Thymus (tissue), 11 donors: ENCODE measurements around the gene GLRB. TPM values are rescaled to one million over a fixed set of nuclear protein-coding genes. Genes with fewer than 3 reads are reported as not detected.
"Not testable (repeated sequence)": the region's sequence is repeated elsewhere in the genome, so short reads cannot be mapped to it uniquely, and the experiment has no call there.

Source experiments
- DNase-seq, 9 donors: peaks; one replicate each; pipeline ENCODE4 v3.0.0-alpha.2; 2013; ENCODE audit warnings: low spot score in 9 of 9, low read depth in 6 of 9, missing footprints in 1 of 9
- H3K27ac ChIP-seq, 2 donors: one replicate each; pipeline ENCODE4 v1.5.1; 2013; ENCODE audit warnings: control low read depth in 1 of 2, low read depth in 1 of 2, low read length in 1 of 2, mild to moderate bottlenecking in 1 of 2, moderate library complexity in 1 of 2
- H3K27me3 ChIP-seq, 2 donors: one replicate each; pipeline ENCODE4 v1.5.1; 2013; ENCODE audit warnings: low read length in 1 of 2; ENCODE audit not compliant: control insufficient read depth in 2 of 2, insufficient read depth in 1 of 2
- H3K36me3 ChIP-seq, 2 donors: one replicate each; pipeline ENCODE4 v1.5.1; 2013; ENCODE audit warnings: low read length in 1 of 2, mild to moderate bottlenecking in 1 of 2, moderate library complexity in 1 of 2; ENCODE audit not compliant: control insufficient read depth in 2 of 2, insufficient read depth in 2 of 2
- H3K4me1 ChIP-seq, 2 donors: one replicate each; pipeline ENCODE4 v1.5.1; 2013; ENCODE audit warnings: low read length in 2 of 2; ENCODE audit not compliant: control insufficient read depth in 2 of 2, insufficient read depth in 2 of 2
- H3K4me3 ChIP-seq, 2 donors: one replicate each; pipeline ENCODE4 v1.5.1; 2013; ENCODE audit warnings: low read length in 2 of 2, control low read depth in 1 of 2, mild to moderate bottlenecking in 1 of 2
- H3K9me3 ChIP-seq, 2 donors: one replicate each; pipeline ENCODE4 v1.5.1; 2013; ENCODE audit warnings: low read length in 1 of 2, mild to moderate bottlenecking in 1 of 2; ENCODE audit not compliant: control insufficient read depth in 2 of 2, insufficient read depth in 1 of 2
- WGBS: extraction: QIAGEN DNeasy Blood & Tissue Kit; methylation state at CpG from one replicate; pipeline ENCODE4 v1.1.7; 2013; 5-methylcytosine and 5-hydroxymethylcytosine counted together
- polyA plus RNA-seq: library from polyadenylated mRNA; stranded (reverse); fragments of 200-250 nt; gene quantifications from one replicate; pipeline ENCODE4 v1.2.3, GENCODE V29; 2013
- total RNA-seq: library from RNA; stranded (reverse); fragments of 120-200 nt; gene quantifications from one replicate; pipeline ENCODE4 v1.2.4, GENCODE V29; 2013
- donor health status: healthy.

Gene GLRB
- total and polyA plus RNA-seq, 2 donors: 1.5 to 1.9 TPM

- DNase-seq: no peak
- no peak overlapping the region for H3K4me3 ChIP-seq
- H3K4me1 ChIP-seq: no peaks in the 10 kb centered on the region
- 86% methylated on average over 3 of the region's 3 CpGs for WGBS
- no peaks in the 10 kb centered on the region for H3K27me3 ChIP-seq
- H3K9me3 ChIP-seq: no peaks in the 10 kb centered on the region
- H3K27ac ChIP-seq: no peak overlapping the region
- no peaks in the 10 kb centered on the region for H3K36me3 ChIP-seq
Observed at GRCh38 chr4:157165935-157166610, 90.1 kb downstream of the GLRB start.

GRCh38 chr4:157170321-157170720 lies 94.4 kb downstream of the GLRB start:
- Histone ChIP-seq H3K27ac (no peak overlapping the region), H3K9me3 (no peaks in the 10 kb centered on the region), H3K36me3 (no peaks in the 10 kb centered on the region), H3K4me3 (no peak overlapping the region), H3K4me1 (no peaks in the 10 kb centered on the region), H3K27me3 (no peaks in the 10 kb centered on the region)
- 91% methylated on average over 5 of the region's 5 CpGs for WGBS
- no peak for DNase-seq

GRCh38 chr4:157172011-157172410 lies 96.1 kb downstream of the GLRB start:
- Histone ChIP-seq H3K9me3 (no peaks in the 10 kb centered on the region), H3K4me1 (no peaks in the 10 kb centered on the region), H3K4me3 (no peak overlapping the region), H3K36me3 (no peaks in the 10 kb centered on the region), H3K27me3 (no peaks in the 10 kb centered on the region), H3K27ac (no peak overlapping the region)
- DNase-seq: no peak
- WGBS: 84% methylated on average over 3 of the region's 3 CpGs

- not testable (repeated sequence) for H3K36me3 ChIP-seq, H3K4me1 ChIP-seq, H3K27ac ChIP-seq, H3K4me3 ChIP-seq, H3K9me3 ChIP-seq, DNase-seq, H3K27me3 ChIP-seq
- 90% methylated on average over 14 of the region's 14 CpGs for WGBS
Observed at GRCh38 chr4:157180268-157180667, 104.3 kb downstream of the GLRB start.

- DNase-seq: no peak
- H3K27ac ChIP-seq: no peak overlapping the region
- no peaks in the 10 kb centered on the region for H3K27me3 ChIP-seq
- H3K4me3 ChIP-seq: no peak overlapping the region
- WGBS: 97% methylated on average over 1 of the region's 1 CpG
- H3K36me3 ChIP-seq: no peaks in the 10 kb centered on the region
- no peaks in the 10 kb centered on the region for H3K4me1 ChIP-seq
- no peaks in the 10 kb centered on the region for H3K9me3 ChIP-seq
Observed at GRCh38 chr4:157184300-157184699, 108.3 kb downstream of the GLRB start.

GRCh38 chr4:157185363-157185762 lies 109.4 kb downstream of the GLRB start:
- no peaks in the 10 kb centered on the region for H3K4me1 ChIP-seq
- no peak overlapping the region for H3K27ac ChIP-seq
- H3K9me3 ChIP-seq: no peaks in the 10 kb centered on the region
- no peak for DNase-seq
- H3K36me3 ChIP-seq: no peaks in the 10 kb centered on the region
- no peak overlapping the region for H3K4me3 ChIP-seq
- no peaks in the 10 kb centered on the region for H3K27me3 ChIP-seq

GRCh38 chr4:157195374-157195773 lies 119.4 kb downstream of the GLRB start:
- 95% methylated on average over 2 of the region's 2 CpGs for WGBS
- DNase-seq: no peak
- H3K4me3 ChIP-seq: no peak overlapping the region

GRCh38 chr4:157196046-157196445 lies 120.1 kb downstream of the GLRB start:
- Histone ChIP-seq H3K36me3 (no peaks in the 10 kb centered on the region), H3K27me3 (no peaks in the 10 kb centered on the region), H3K9me3 (no peaks in the 10 kb centered on the region), H3K27ac (no peak overlapping the region), H3K4me3 (no peak overlapping the region), H3K4me1 (no peaks in the 10 kb centered on the region)
- DNase-seq: no peak
- WGBS: 98% methylated on average over 1 of the region's 1 CpG

More at GRCh38 chr4:157195374-157195773, 119.4 kb downstream of the GLRB start:
- H3K27me3 ChIP-seq: no peaks in the 10 kb centered on the region
- H3K4me1 ChIP-seq: no peaks in the 10 kb centered on the region
- no peaks in the 10 kb centered on the region for H3K9me3 ChIP-seq
- H3K27ac ChIP-seq: no peak overlapping the region
- H3K36me3 ChIP-seq: no peaks in the 10 kb centered on the region

GRCh38 chr4:157204634-157205244 lies 128.8 kb downstream of the GLRB start:
- peak in 4 of 9 donors; percentile 3 to 48 (median 22) for DNase-seq
- Histone ChIP-seq H3K27ac (no peak overlapping the region), H3K27me3 (no peaks in the 10 kb centered on the region), H3K4me1 (no peaks in the 10 kb centered on the region), H3K36me3 (no peaks in the 10 kb centered on the region), H3K4me3 (no peak overlapping the region), H3K9me3 (no peaks in the 10 kb centered on the region)
- 77% methylated on average over 17 of the region's 17 CpGs for WGBS
